ENCODE results near the gene PPIH. TPM values are rescaled to one million over a fixed set of nuclear protein-coding genes. Genes with fewer than 3 reads are reported as not detected.
"Not testable (repeated sequence)": the region's sequence is repeated elsewhere in the genome, so short reads cannot be mapped to it uniquely, and the experiment has no call there.

Gene PPIH
- total and polyA plus RNA-seq, 8 donors = 26.6 to 65.2 (median 57.9) TPM

DNA sequence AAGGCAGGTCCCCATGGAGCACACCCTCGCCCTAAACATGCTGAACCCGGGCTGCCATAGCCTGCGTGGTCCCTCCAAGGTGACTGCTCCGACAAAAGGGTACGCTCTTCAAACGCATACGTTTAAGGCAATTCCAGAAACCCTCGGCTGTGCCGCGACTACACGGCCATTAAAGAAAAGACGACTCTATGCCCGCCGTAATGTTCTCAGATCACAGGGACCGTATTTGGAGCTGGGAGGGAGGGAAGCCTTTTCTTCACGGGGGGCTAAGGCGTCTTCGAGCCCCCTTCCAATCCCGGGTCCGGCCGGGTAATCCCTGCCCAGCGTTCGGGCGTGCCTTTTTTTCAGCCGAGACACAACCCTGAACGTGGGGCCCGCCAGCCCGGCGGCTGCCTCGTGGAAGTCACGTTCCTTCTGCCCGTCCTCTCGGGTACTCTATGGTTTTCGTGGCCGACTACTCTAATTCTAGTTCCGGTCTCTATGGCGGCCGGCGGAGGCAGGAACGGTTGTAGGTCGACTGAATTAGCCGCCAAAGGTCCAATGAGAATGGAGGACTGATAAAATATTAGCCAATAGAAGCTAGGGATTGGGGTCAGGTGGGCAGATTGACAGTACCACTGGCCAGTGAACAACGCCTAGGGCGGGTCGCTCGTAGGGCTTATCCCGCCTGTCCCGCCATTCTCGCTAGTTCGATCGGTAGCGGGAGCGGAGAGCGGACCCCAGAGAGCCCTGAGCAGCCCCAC is 23.7 kb downstream of the PPIH start, which contains the start of gene YBX1:
Gene YBX1, plus strand, starts transcription at position 678 of the 743 bp plus-strand sequence. CDS start 148 bp downstream, outside the sequence.
- DNase-seq = peak; percentile 95 to 98 (median 97)
- peaks cover 0 to 5% of the 10 kb centered on the region in 2 donors for H3K36me3 ChIP-seq
- TF ChIP-seq, protein P1, sequence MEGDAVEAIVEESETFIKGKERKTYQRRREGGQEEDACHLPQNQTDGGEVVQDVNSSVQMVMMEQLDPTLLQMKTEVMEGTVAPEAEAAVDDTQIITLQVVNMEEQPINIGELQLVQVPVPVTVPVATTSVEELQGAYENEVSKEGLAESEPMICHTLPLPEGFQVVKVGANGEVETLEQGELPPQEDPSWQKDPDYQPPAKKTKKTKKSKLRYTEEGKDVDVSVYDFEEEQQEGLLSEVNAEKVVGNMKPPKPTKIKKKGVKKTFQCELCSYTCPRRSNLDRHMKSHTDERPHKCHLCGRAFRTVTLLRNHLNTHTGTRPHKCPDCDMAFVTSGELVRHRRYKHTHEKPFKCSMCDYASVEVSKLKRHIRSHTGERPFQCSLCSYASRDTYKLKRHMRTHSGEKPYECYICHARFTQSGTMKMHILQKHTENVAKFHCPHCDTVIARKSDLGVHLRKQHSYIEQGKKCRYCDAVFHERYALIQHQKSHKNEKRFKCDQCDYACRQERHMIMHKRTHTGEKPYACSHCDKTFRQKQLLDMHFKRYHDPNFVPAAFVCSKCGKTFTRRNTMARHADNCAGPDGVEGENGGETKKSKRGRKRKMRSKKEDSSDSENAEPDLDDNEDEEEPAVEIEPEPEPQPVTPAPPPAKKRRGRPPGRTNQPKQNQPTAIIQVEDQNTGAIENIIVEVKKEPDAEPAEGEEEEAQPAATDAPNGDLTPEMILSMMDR (IDR thresholded peaks at IDR 0.05) = no peak
- peak; percentile 95 for ATAC-seq
- intact Hi-C loops (cut with DNase I) = no loop called here
- peak within 1 kb of the TSS; percentile 94 to 95 for H3K27ac ChIP-seq
- H3K9me3 ChIP-seq = no peaks in the 10 kb centered on the region
- H3K4me1 ChIP-seq = peaks cover 43 to 48% of the 10 kb centered on the region in 2 donors
- no peaks in the 10 kb centered on the region for H3K27me3 ChIP-seq
- H3K4me3 ChIP-seq = peak within 1 kb of the TSS; percentile 71 to 78

DNA sequence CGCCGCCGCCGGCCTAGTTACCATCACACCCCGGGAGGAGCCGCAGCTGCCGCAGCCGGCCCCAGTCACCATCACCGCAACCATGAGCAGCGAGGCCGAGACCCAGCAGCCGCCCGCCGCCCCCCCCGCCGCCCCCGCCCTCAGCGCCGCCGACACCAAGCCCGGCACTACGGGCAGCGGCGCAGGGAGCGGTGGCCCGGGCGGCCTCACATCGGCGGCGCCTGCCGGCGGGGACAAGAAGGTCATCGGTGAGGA is 24.2 kb downstream of the PPIH start:
- H3K36me3 ChIP-seq; H3K9me3 ChIP-seq; intact Hi-C loops (cut with DNase I); H3K27me3 ChIP-seq; DNase-seq: not testable (repeated sequence)
- Histone ChIP-seq H3K4me3 (peak overlapping the region; percentile 71 to 78), H3K27ac (peak overlapping the region; percentile 94 to 95), H3K4me1 (peaks cover 44 to 53% of the 10 kb centered on the region in 2 donors)
- peak; percentile 14 for ATAC-seq

DNA sequence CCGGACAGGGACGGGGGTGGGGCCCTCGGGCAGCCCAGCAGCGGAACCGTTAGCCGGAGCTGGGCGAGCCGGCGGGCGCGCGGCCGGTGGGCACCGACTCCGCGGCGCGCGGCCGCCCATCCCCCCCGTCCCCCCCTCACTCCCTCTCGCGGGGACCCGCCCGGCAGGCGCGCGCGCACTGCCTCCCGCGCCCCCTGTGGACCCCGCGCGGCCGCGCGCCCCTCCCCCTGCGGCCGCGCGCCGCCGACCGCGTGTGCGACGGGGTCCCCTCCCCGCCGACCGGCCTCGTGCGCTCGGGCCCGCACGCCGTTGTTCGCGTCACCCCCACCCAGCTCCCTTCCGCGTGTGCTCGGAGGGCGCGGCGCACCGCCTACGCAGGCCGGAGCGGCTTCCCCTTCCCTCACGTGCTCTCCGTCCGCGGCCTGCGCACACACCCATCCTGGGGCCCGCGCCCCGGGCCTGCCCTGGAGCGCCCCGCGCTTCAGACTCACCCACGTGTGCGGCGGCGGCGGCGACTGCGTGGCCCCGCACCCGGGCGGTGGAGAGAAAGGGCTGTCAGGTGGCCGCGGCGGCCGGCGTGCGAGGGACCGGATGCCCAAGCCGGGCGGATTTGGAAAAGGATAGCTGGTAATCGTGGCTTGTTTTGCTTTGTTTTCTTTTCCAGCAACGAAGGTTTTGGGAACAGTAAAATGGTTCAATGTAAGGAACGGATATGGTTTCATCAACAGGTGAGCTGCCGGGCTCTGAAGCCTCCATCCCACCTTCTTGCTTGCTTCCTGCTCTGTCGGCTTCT is 24.7 kb downstream of the PPIH start:
- TF ChIP-seq, protein P1 (IDR thresholded peaks at IDR 0.05) = no peak
- ATAC-seq (peak; percentile 74), DNase-seq (peak; percentile 58 to 96 (median 80))
- H3K27ac ChIP-seq = peak overlapping the region; percentile 94 to 95
- H3K27me3 ChIP-seq = no peaks in the 10 kb centered on the region
- peaks cover 0 to 5% of the 10 kb centered on the region in 2 donors for H3K36me3 ChIP-seq
- intact Hi-C loops (cut with DNase I) = no loop called here
- H3K4me1 ChIP-seq = peaks cover 44 to 59% of the 10 kb centered on the region in 2 donors
- no peaks in the 10 kb centered on the region for H3K9me3 ChIP-seq
- H3K4me3 ChIP-seq = peak overlapping the region; percentile 71 to 78

DNA sequence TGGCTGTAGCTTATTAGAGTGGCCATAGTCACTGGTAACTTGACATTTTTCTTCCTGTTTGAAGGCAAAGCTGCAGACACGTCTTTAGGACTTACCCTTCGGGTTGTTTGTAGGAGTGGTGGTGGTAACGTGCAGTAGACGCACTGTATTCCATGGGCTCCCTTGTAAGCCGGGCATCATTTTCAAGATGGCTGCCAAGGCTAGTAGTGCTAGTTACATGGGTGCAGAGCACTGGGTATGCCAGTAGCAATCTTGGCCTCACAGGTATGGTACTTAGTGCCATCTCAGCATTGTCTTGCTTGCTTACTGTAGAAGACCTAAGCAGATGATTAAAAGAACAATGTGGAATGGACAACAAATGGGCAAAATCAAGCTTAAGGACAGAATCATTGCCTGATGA is 25.9 kb downstream of the PPIH start:
- TF ChIP-seq, protein P1 (IDR thresholded peaks at IDR 0.05) = no peak
- Histone ChIP-seq H3K4me1 (peaks cover 44 to 71% of the 10 kb centered on the region in 2 donors), H3K27me3 (no peaks in the 10 kb centered on the region), H3K4me3 (peak overlapping the region; percentile 71 to 78), H3K36me3 (peaks cover 0 to 5% of the 10 kb centered on the region in 2 donors), H3K9me3 (no peaks in the 10 kb centered on the region), H3K27ac (no peak overlapping the region)
- intact Hi-C loops (cut with DNase I) = no loop called here
- ATAC-seq = no peak
- DNase-seq = no peak

DNA sequence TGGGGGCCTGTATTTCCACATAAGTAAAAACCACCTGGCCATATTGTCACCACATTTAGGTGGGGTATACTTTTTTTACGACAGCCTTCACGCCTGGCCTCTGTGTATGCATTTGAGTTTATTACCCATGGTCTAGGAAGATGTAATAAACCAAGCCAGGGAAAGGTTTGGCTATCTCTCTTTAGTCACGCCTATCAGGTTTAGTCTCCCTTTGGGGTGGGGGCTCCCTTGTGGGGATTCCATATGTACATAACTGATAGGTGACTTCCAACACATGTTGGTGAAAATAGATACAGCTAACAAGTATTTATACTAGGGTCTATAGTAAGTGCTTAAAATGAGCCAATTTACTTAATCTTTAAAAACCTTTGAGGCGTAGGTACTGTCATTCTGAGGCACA is 28.2 kb downstream of the PPIH start:
- ATAC-seq = no peak
- H3K4me3 ChIP-seq = no peak overlapping the region
- H3K27ac ChIP-seq = no peak overlapping the region
- H3K27me3 ChIP-seq = no peaks in the 10 kb centered on the region
- intact Hi-C loops (cut with DNase I) = no loop called here
- no peak for DNase-seq
- TF ChIP-seq, protein P1 (IDR thresholded peaks at IDR 0.05) = no peak
- H3K4me1 ChIP-seq = peaks cover 35 to 83% of the 10 kb centered on the region in 2 donors
- peaks cover 0 to 5% of the 10 kb centered on the region in 2 donors for H3K36me3 ChIP-seq
- H3K9me3 ChIP-seq = no peaks in the 10 kb centered on the region

All from left lung (tissue), 10 donors.